Thyroid gland (tissue), 4 donors: Measurements from ENCODE around the gene CDCA8. TPM values are rescaled to one million over a fixed set of nuclear protein-coding genes. Genes with fewer than 3 reads are reported as not detected.

Source experiments
- DNase-seq, 2 donors: peaks; one replicate each; pipeline ENCODE4 v3.0.0-alpha.2; 2019
- H3K27ac ChIP-seq, 3 donors: fragments of 200-600 bp; sonication (generic); 1 replicate in 2 of 3; 2 replicates in 1 of 3; pipeline ENCODE4 v1.5.1; 2016 to 2019; ENCODE audit warnings: mild to moderate bottlenecking in 1 of 3, moderate library complexity in 1 of 3
- H3K27me3 ChIP-seq: fragments of 200-600 bp; sonication (generic); one replicate; pipeline ENCODE4 v1.5.1; 2019
- H3K36me3 ChIP-seq, 2 donors: fragments of 200-600 bp; sonication (generic); one replicate each; pipeline ENCODE4 v1.5.1; 2016 to 2019
- H3K4me1 ChIP-seq, 2 donors: fragments of 200-600 bp; sonication (generic); one replicate each; pipeline ENCODE4 v1.5.1; 2017 to 2019
- H3K4me3 ChIP-seq, 3 donors: fragments of 200-600 bp; sonication (generic); replicated peaks in 1 of 3; 1 replicate in 2 of 3; 2 replicates in 1 of 3; pipeline ENCODE4 v1.5.1; 2016; ENCODE audit warnings: mild to moderate bottlenecking in 1 of 3
- H3K9me3 ChIP-seq: fragments of 200-600 bp; sonication (generic); one replicate; pipeline ENCODE4 v1.5.1; 2017
- POLR2A ChIP-seq, 2 donors: fragments of 450-650 bp; IDR thresholded peaks; one replicate each; pipeline ENCODE4 v1.6.1; 2017; ENCODE audit warnings: antibody characterized with exemption in 2 of 2, mild to moderate bottlenecking in 2 of 2, moderate library complexity in 1 of 2
- WGBS, 2 donors: methylation state at CpG; one replicate each; pipeline ENCODE4 v1.1.5; 2017; 5-methylcytosine and 5-hydroxymethylcytosine counted together
- intact Hi-C: fragments of 100-400 bp; cut with DNase I; formaldehyde crosslinking; loops from one replicate; pipeline ENCODE4 v1.15.1; 2023
- total RNA-seq, 4 donors: library from RNA; depleted of rRNA; stranded (reverse); fragments of >200 nt; gene quantifications; one replicate each; pipeline ENCODE4 v1.2.3, GENCODE V29; 2016
- TF ChIP-seq, protein P1 (sequence below), 6 experiments: fragments of 200-600 bp in 3 of 6; fragments of 450-650 bp in 3 of 6; sonication (generic) in 3 of 6; IDR thresholded peaks; one replicate each; pipeline ENCODE4 v1.5.1; 2016 to 2019; ENCODE audit warnings: antibody characterized with exemption in 6 of 6, mild to moderate bottlenecking in 2 of 6, inconsistent platforms in 1 of 6, moderate library complexity in 1 of 6

Gene CDCA8
- total RNA-seq, 4 donors from 2014 or later = 0.33 to 1.2 (median 0.81) TPM

DNA sequence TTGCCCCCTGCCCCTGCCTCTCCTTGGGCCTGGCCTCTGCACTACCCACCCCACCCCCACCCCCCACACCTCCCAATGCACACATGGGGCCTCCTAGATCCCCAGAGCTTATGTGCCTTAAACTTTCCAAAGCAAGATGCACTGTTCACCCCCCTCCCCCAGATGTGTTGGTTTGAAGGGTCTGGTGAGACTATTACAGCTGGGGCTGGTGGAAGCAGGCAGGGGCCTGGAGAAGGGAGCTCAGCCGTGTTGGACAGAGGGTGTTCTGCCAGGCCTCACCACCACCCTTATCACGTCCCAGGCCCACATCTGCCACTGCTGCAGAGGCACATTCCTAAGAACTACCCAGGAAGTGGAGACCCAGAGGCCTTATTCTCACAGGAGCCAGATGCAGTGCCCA lies 39.3 kb upstream of the CDCA8 start:
- no peak for DNase-seq
- WGBS, 2 donors = 51 to 71% methylated on average over 2 of the region's 2 CpGs
- Histone ChIP-seq H3K4me3 (no peak overlapping the region), H3K27me3 (no peaks in the 10 kb centered on the region), H3K36me3 (no peaks in the 10 kb centered on the region), H3K9me3 (no peaks in the 10 kb centered on the region), H3K4me1 (no peaks in the 10 kb centered on the region), H3K27ac (no peak overlapping the region)
- intact Hi-C loops = no loop called here
- no peak for TF ChIP-seq POLR2A (IDR thresholded peaks at IDR 0.05)
- TF ChIP-seq, protein P1, sequence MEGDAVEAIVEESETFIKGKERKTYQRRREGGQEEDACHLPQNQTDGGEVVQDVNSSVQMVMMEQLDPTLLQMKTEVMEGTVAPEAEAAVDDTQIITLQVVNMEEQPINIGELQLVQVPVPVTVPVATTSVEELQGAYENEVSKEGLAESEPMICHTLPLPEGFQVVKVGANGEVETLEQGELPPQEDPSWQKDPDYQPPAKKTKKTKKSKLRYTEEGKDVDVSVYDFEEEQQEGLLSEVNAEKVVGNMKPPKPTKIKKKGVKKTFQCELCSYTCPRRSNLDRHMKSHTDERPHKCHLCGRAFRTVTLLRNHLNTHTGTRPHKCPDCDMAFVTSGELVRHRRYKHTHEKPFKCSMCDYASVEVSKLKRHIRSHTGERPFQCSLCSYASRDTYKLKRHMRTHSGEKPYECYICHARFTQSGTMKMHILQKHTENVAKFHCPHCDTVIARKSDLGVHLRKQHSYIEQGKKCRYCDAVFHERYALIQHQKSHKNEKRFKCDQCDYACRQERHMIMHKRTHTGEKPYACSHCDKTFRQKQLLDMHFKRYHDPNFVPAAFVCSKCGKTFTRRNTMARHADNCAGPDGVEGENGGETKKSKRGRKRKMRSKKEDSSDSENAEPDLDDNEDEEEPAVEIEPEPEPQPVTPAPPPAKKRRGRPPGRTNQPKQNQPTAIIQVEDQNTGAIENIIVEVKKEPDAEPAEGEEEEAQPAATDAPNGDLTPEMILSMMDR (IDR thresholded peaks at IDR 0.05) = no peak

DNA sequence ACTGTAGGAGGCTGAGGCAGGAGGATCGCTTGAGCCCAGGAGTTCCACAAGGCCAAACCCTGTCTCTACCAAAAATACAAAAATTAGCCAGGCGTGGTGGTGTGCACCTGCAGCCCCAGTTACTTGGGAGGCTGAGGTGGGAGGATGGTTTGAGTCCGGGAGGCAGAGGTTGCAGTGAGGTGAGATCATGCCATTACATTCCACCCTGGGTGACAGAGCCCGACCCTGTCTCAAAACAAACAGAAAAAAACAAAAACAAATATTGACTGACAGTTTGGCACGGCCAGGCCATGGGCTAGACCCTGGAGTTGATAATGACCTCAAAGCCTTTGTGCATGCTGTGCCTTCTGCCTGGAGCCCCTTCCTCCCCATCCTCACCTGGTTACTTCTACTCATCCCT lies 38.4 kb upstream of the CDCA8 start:
- H3K36me3 ChIP-seq = no peaks in the 10 kb centered on the region
- no peak overlapping the region for H3K27ac ChIP-seq
- H3K27me3 ChIP-seq = no peaks in the 10 kb centered on the region
- H3K9me3 ChIP-seq = no peaks in the 10 kb centered on the region
- no peaks in the 10 kb centered on the region for H3K4me1 ChIP-seq
- no peak for TF ChIP-seq POLR2A (IDR thresholded peaks at IDR 0.05)
- TF ChIP-seq, protein P1 (IDR thresholded peaks at IDR 0.05) = no peak
- 71 to 80% methylated on average over 5 of the region's 5 CpGs for WGBS, 2 donors
- intact Hi-C loops = no loop called here
- H3K4me3 ChIP-seq = no peak overlapping the region
- DNase-seq = no peak

DNA sequence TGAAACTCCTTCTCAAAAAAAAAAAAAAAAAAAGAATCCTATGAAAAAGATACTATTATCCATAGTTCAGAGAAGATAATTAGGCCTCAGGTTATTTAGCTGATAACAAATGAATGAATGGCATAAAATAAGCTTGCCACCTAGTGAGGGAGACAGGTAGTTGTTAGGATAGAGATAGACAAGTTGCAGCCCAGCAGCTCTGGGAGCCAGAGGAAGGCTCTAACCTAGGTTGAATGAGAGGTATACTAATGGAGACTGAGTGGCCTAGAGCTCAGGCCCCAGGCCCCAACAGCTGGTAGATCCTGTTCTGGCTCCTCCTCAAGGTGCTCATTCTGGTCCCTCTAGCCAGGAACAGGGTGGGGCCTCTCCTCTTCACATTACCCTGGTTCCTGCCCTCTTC lies 37.0 kb upstream of the CDCA8 start:
- Histone ChIP-seq H3K9me3 (no peaks in the 10 kb centered on the region), H3K36me3 (no peaks in the 10 kb centered on the region), H3K4me1 (no peaks in the 10 kb centered on the region), H3K27ac (no peak overlapping the region), H3K27me3 (no peaks in the 10 kb centered on the region), H3K4me3 (no peak overlapping the region)
- no peak for TF ChIP-seq POLR2A (IDR thresholded peaks at IDR 0.05)
- TF ChIP-seq, protein P1 (IDR thresholded peaks at IDR 0.05) = no peak
- intact Hi-C loops = no loop called here
- DNase-seq = no peak

DNA sequence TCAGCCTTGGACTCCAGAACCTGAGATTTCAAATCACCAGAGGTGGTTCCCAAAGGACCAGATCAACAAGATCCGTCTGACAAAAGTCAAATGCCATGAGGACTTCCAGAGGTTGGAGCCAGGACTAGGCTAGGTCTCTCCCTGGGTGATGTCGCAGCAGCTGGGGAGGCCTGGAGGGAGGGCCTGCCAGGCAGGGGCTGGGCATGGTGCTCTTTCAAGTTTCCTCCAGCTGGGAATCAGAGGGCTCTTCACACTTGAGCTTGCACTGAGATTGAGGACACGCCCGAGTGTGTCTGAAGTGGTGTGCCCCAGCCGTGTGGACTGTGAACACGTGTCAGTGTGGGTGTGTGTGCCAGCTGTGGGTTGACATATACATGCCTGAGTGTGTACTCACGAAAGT lies 36.3 kb upstream of the CDCA8 start:
- TF ChIP-seq POLR2A (IDR thresholded peaks at IDR 0.05) = no peak
- TF ChIP-seq, protein P1 (IDR thresholded peaks at IDR 0.05) = no peak
- intact Hi-C loops = no loop called here
- Histone ChIP-seq H3K9me3 (no peaks in the 10 kb centered on the region), H3K27me3 (no peaks in the 10 kb centered on the region), H3K4me3 (no peak overlapping the region), H3K36me3 (no peaks in the 10 kb centered on the region), H3K4me1 (no peaks in the 10 kb centered on the region), H3K27ac (no peak overlapping the region)
- no peak for DNase-seq
- WGBS, 2 donors = 39 to 46% methylated on average over 5 to 7 of the region's 7 CpGs

DNA sequence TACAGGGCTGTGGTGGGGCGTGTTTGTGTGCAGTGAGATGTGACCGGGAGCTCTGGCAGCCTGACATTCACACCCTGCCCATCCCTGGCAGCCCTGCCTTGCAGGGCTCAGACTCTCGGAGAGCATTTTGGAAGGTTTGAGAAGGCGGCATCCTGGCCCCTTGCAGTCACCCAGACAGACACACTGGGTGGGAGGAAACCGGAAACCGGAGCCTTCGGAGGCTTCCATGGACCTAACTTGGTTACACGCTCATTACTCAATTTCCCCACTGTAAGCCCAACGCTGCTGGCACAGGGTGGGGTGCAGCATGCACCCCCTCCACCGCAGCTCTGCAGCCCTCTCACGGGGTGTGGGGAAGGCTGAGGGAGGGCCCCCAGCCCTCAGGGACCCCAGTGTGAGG lies 35.4 kb upstream of the CDCA8 start:
- intact Hi-C loops = no loop called here

More for the DNA sequence above, 35.4 kb upstream of the CDCA8 start:
- Histone ChIP-seq H3K9me3 (no peaks in the 10 kb centered on the region), H3K27me3 (no peaks in the 10 kb centered on the region), H3K4me3 (no peak overlapping the region), H3K36me3 (no peaks in the 10 kb centered on the region), H3K27ac (no peak overlapping the region), H3K4me1 (no peaks in the 10 kb centered on the region)
- DNase-seq = no peak
- WGBS, 2 donors = 50 to 80% methylated on average over 9 to 11 of the region's 11 CpGs
- TF ChIP-seq POLR2A (IDR thresholded peaks at IDR 0.05) = no peak
- TF ChIP-seq, protein P1 (IDR thresholded peaks at IDR 0.05) = no peak
